Peyer's patch (tissue), 4 donors: ENCODE data around the gene SHISA6.

Experiments used
- CTCF ChIP-seq, 6 experiments: fragments of 450-650 bp in 4 of 6; fragments of 200-600 bp in 2 of 6; sonication (generic) in 1 of 6; IDR thresholded peaks; one replicate each; pipeline ENCODE4 v1.5.1; 2017 to 2019; ENCODE audit warnings: antibody characterized with exemption in 6 of 6, mild to moderate bottlenecking in 3 of 6, moderate library complexity in 1 of 6
- POLR2A ChIP-seq, 2 donors: fragments of 450-650 bp; IDR thresholded peaks; one replicate each; pipeline ENCODE4 v1.5.1; 2017; ENCODE audit warnings: antibody characterized with exemption in 2 of 2, mild to moderate bottlenecking in 2 of 2, moderate library complexity in 2 of 2

- no peak for TF ChIP-seq POLR2A (IDR thresholded peaks at IDR 0.05)
- TF ChIP-seq CTCF (IDR thresholded peaks at IDR 0.05), result no peak
Observed at GRCh38 chr17:11412654-11413053, 171.6 kb downstream of the SHISA6 start.
